Measurements from ENCODE around the gene TRIM63. TPM values are rescaled to one million over a fixed set of nuclear protein-coding genes. Genes with fewer than 3 reads are reported as not detected.

TRIM63 gene
- total RNA-seq, 1 experiment from 2014 or later: not detected

DNA sequence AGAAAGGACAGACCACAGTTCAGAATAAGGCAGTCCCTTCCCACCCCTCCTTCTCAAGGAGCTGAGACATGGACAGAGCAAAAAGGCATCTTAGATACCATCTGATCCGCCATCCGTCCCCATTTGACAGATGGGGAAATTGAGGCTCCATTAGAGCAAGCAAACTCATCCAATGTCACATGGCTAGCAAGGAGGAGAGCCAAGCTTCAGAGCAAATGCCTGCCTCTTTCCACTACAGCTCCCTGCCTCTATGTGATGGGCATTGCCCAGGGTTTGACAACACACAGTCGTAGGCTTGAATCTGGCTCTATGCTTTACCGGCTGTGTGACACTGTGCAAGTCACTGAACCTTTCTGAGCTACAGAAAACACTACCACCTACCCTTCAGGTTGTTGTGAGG is 25.5 kb downstream of the TRIM63 start:
- Mint-ChIP-seq H3K4me1 (peaks cover 3% of the 10 kb centered on the region), H3K9me3 (no peaks in the 10 kb centered on the region), H3K27ac (no peak overlapping the region), H3K36me3 (no peaks in the 10 kb centered on the region), H3K4me3 (no peak overlapping the region), H3K27me3 (ENCODE audit: low read depth) (peaks cover 60% of the 10 kb centered on the region)
- ChIA-PET CTCF (interaction anchor here (0.8 to 2.3 kb wide), 5 partner anchors 12 to 148 kb away, joined by 3 to 7 read pairs (median 4); partner anchors contain the start of genes CATSPER4 and ZNF593), POLR2A (no interaction called here)
- no peak for DNase-seq (ENCODE audit: low spot score)
- no peak for ATAC-seq
- no peak for TF ChIP-seq CREB1 (CRISPR knock-in tag; IDR thresholded peaks at IDR 0.05)
- TF ChIP-seq, protein P1, sequence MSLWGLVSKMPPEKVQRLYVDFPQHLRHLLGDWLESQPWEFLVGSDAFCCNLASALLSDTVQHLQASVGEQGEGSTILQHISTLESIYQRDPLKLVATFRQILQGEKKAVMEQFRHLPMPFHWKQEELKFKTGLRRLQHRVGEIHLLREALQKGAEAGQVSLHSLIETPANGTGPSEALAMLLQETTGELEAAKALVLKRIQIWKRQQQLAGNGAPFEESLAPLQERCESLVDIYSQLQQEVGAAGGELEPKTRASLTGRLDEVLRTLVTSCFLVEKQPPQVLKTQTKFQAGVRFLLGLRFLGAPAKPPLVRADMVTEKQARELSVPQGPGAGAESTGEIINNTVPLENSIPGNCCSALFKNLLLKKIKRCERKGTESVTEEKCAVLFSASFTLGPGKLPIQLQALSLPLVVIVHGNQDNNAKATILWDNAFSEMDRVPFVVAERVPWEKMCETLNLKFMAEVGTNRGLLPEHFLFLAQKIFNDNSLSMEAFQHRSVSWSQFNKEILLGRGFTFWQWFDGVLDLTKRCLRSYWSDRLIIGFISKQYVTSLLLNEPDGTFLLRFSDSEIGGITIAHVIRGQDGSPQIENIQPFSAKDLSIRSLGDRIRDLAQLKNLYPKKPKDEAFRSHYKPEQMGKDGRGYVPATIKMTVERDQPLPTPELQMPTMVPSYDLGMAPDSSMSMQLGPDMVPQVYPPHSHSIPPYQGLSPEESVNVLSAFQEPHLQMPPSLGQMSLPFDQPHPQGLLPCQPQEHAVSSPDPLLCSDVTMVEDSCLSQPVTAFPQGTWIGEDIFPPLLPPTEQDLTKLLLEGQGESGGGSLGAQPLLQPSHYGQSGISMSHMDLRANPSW (CRISPR knock-in tag; conservative IDR thresholded peaks at IDR 0.05; ENCODE audit: low read depth): no peak
- no peak for TF ChIP-seq TP53 (CRISPR knock-in tag; IDR thresholded peaks at IDR 0.05)
- TF ChIP-seq ZNF121 (CRISPR knock-in tag; IDR thresholded peaks at IDR 0.05): no peak
- TF ChIP-seq GRHL2 (CRISPR knock-in tag; IDR thresholded peaks at IDR 0.05; ENCODE audit: insufficient replicate concordance, severe bottlenecking): no peak
- TF ChIP-seq ZNF317 (CRISPR knock-in tag; IDR thresholded peaks at IDR 0.05; ENCODE audit: borderline replicate concordance, low read depth): no peak
- no peak for TF ChIP-seq NR2C2 (CRISPR knock-in tag; IDR thresholded peaks at IDR 0.05)
- no peak for TF ChIP-seq ETV6 (CRISPR knock-in tag; IDR thresholded peaks at IDR 0.05)
- TF ChIP-seq, protein P2, sequence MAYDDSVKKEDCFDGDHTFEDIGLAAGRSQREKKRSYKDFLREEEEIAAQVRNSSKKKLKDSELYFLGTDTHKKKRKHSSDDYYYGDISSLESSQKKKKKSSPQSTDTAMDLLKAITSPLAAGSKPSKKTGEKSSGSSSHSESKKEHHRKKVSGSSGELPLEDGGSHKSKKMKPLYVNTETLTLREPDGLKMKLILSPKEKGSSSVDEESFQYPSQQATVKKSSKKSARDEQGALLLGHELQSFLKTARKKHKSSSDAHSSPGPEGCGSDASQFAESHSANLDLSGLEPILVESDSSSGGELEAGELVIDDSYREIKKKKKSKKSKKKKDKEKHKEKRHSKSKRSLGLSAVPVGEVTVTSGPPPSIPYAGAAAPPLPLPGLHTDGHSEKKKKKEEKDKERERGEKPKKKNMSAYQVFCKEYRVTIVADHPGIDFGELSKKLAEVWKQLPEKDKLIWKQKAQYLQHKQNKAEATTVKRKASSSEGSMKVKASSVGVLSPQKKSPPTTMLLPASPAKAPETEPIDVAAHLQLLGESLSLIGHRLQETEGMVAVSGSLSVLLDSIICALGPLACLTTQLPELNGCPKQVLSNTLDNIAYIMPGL (CRISPR knock-in tag; IDR thresholded peaks at IDR 0.05): no peak
- no peak for TF ChIP-seq SMAD4 (CRISPR knock-in tag; IDR thresholded peaks at IDR 0.05)
- no peak for TF ChIP-seq ZNF219 (CRISPR knock-in tag; IDR thresholded peaks at IDR 0.05; ENCODE audit: borderline replicate concordance)
- TF ChIP-seq, protein P3, sequence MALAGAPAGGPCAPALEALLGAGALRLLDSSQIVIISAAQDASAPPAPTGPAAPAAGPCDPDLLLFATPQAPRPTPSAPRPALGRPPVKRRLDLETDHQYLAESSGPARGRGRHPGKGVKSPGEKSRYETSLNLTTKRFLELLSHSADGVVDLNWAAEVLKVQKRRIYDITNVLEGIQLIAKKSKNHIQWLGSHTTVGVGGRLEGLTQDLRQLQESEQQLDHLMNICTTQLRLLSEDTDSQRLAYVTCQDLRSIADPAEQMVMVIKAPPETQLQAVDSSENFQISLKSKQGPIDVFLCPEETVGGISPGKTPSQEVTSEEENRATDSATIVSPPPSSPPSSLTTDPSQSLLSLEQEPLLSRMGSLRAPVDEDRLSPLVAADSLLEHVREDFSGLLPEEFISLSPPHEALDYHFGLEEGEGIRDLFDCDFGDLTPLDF (CRISPR knock-in tag; IDR thresholded peaks at IDR 0.05): no peak
- TF ChIP-seq SMAD3 (CRISPR knock-in tag; IDR thresholded peaks at IDR 0.05; ENCODE audit: borderline replicate concordance): no peak
- TF ChIP-seq, protein P4, sequence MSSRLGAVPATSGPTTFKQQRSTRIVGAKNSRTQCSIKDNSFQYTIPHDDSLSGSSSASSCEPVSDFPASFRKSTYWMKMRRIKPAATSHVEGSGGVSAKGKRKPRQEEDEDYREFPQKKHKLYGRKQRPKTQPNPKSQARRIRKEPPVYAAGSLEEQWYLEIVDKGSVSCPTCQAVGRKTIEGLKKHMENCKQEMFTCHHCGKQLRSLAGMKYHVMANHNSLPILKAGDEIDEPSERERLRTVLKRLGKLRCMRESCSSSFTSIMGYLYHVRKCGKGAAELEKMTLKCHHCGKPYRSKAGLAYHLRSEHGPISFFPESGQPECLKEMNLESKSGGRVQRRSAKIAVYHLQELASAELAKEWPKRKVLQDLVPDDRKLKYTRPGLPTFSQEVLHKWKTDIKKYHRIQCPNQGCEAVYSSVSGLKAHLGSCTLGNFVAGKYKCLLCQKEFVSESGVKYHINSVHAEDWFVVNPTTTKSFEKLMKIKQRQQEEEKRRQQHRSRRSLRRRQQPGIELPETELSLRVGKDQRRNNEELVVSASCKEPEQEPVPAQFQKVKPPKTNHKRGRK (CRISPR knock-in tag; IDR thresholded peaks at IDR 0.05; ENCODE audit: borderline replicate concordance): no peak
- TF ChIP-seq, protein P5, sequence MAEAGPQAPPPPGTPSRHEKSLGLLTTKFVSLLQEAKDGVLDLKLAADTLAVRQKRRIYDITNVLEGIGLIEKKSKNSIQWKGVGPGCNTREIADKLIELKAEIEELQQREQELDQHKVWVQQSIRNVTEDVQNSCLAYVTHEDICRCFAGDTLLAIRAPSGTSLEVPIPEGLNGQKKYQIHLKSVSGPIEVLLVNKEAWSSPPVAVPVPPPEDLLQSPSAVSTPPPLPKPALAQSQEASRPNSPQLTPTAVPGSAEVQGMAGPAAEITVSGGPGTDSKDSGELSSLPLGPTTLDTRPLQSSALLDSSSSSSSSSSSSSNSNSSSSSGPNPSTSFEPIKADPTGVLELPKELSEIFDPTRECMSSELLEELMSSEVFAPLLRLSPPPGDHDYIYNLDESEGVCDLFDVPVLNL (CRISPR knock-in tag; IDR thresholded peaks at IDR 0.05; ENCODE audit: borderline replicate concordance, low read depth): no peak

DNA sequence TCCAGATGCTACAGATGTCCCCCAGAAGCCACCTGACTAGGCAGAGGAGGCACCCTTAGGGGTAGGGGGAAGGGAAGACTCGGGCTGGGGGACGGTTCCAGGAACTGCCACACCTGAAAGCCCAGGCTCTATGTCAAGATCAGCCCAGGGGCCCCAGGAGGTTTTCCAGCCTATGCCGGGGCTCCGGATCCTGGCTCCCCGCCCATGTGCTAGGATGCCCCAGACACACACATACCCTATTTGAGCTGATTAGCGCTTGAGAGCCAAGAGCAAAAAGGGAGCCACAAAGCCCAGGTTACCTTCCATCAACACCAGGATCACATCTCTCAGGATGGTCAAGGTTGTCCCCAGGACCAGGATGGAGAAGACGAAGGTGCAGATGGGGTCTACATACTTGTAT is 26.0 kb downstream of the TRIM63 start:
- H3K27me3 Mint-ChIP-seq (ENCODE audit: low read depth): peaks cover 59% of the 10 kb centered on the region
- TF ChIP-seq MYBL2 (CRISPR knock-in tag; IDR thresholded peaks at IDR 0.05) (no peak), KAT7 (CRISPR knock-in tag; IDR thresholded peaks at IDR 0.05; ENCODE audit: borderline replicate concordance) (no peak), IRF2 (CRISPR knock-in tag; IDR thresholded peaks at IDR 0.05; ENCODE audit: borderline replicate concordance, low read depth) (no peak), FOXJ3 (CRISPR knock-in tag; IDR thresholded peaks at IDR 0.05; ENCODE audit: borderline replicate concordance) (no peak), PRRX2 (CRISPR knock-in tag; IDR thresholded peaks at IDR 0.05) (no peak), EMX1 (CRISPR knock-in tag; IDR thresholded peaks at IDR 0.05) (no peak)
- TF ChIP-seq, protein P6, sequence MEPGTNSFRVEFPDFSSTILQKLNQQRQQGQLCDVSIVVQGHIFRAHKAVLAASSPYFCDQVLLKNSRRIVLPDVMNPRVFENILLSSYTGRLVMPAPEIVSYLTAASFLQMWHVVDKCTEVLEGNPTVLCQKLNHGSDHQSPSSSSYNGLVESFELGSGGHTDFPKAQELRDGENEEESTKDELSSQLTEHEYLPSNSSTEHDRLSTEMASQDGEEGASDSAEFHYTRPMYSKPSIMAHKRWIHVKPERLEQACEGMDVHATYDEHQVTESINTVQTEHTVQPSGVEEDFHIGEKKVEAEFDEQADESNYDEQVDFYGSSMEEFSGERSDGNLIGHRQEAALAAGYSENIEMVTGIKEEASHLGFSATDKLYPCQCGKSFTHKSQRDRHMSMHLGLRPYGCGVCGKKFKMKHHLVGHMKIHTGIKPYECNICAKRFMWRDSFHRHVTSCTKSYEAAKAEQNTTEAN (CRISPR knock-in tag; IDR thresholded peaks at IDR 0.05): no peak

More for the DNA sequence above, 26.0 kb downstream of the TRIM63 start:
- ATAC-seq (no peak), DNase-seq (ENCODE audit: low spot score) (no peak)
- ChIA-PET POLR2A (no interaction called here), CTCF (interaction anchor here (0.7 to 1.8 kb wide), 5 partner anchors 12 to 149 kb away, joined by 3 to 5 read pairs (median 3); partner anchors contain the start of genes CATSPER4 and ZNF593)
- no peaks in the 10 kb centered on the region for H3K36me3 Mint-ChIP-seq
- H3K27ac Mint-ChIP-seq: no peak overlapping the region
- peaks cover 3% of the 10 kb centered on the region for H3K4me1 Mint-ChIP-seq
- no peaks in the 10 kb centered on the region for H3K9me3 Mint-ChIP-seq
- no peak overlapping the region for H3K4me3 Mint-ChIP-seq
